Frontal cortex (tissue), 4 donors: ENCODE measurements around the gene MAN1C1. TPM values are rescaled to one million over a fixed set of nuclear protein-coding genes. Genes with fewer than 3 reads are reported as not detected.
"Not testable (repeated sequence)": the region's sequence is repeated elsewhere in the genome, so short reads cannot be mapped to it uniquely, and the experiment has no call there.

Experiments used
- DNase-seq, 2 donors: peaks; one replicate each; pipeline ENCODE4 v3.0.0; 2012; ENCODE audit warnings: low spot score in 2 of 2
- FAIRE-seq: peaks from 2 replicates; lab custom pipeline; 2012; peaks lifted over from hg19 to GRCh38; lab: Jason Lieb, UNC
- total RNA-seq: library from RNA; depleted of rRNA; stranded (reverse); fragments of >200 nt; gene quantifications from one replicate; pipeline ENCODE4 v1.2.3, GENCODE V29; 2014
- donor health status: control.
- donor health status: control.
- donor health status: control.

Gene MAN1C1
- total RNA-seq, 1 donor from 2014 or later = 5.3 TPM

GRCh38 chr1:25628741-25629421 lies 12.3 kb downstream of the MAN1C1 start:
- no peak for FAIRE-seq
- DNase-seq = no peak

GRCh38 chr1:25629836-25630235 lies 13.2 kb downstream of the MAN1C1 start:
- DNase-seq = no peak
- FAIRE-seq = no peak

GRCh38 chr1:25631750-25632485 lies 15.3 kb downstream of the MAN1C1 start:
- no peak for DNase-seq
- peak; percentile 23 for FAIRE-seq

- FAIRE-seq (no peak), DNase-seq (no peak)
These were observed 17.5 kb downstream of the MAN1C1 start for GRCh38 chr1:25634066-25634465.

- no peak for FAIRE-seq
- no peak for DNase-seq
These were observed 18.3 kb downstream of the MAN1C1 start for GRCh38 chr1:25634896-25635295.

GRCh38 chr1:25636141-25636540 lies 19.6 kb downstream of the MAN1C1 start:
- FAIRE-seq, DNase-seq: not testable (repeated sequence)

GRCh38 chr1:25640646-25641328 lies 24.2 kb downstream of the MAN1C1 start:
- FAIRE-seq = no peak
- DNase-seq = no peak

GRCh38 chr1:25641329-25641725 lies 24.7 kb downstream of the MAN1C1 start:
- FAIRE-seq (no peak), DNase-seq (no peak)

GRCh38 chr1:25641931-25642573 lies 25.5 kb downstream of the MAN1C1 start:
- DNase-seq (no peak), FAIRE-seq (no peak)

GRCh38 chr1:25642574-25643108 lies 26.1 kb downstream of the MAN1C1 start:
- DNase-seq = no peak
- FAIRE-seq = no peak

GRCh38 chr1:25643929-25644328 lies 27.3 kb downstream of the MAN1C1 start:
- no peak for FAIRE-seq
- no peak for DNase-seq

- DNase-seq = no peak
- FAIRE-seq = no peak
These were observed 28.4 kb downstream of the MAN1C1 start for GRCh38 chr1:25644962-25645361.

- FAIRE-seq = no peak
These were observed 29.2 kb downstream of the MAN1C1 start for GRCh38 chr1:25645637-25646400.

GRCh38 chr1:25647106-25647505 lies 30.5 kb downstream of the MAN1C1 start:
- FAIRE-seq (no peak), DNase-seq (no peak)

More at GRCh38 chr1:25645637-25646400, 29.2 kb downstream of the MAN1C1 start:
- no peak for DNase-seq

GRCh38 chr1:25647863-25648262 lies 31.3 kb downstream of the MAN1C1 start:
- FAIRE-seq = no peak
- no peak for DNase-seq

- DNase-seq (no peak), FAIRE-seq (no peak)
These were observed 32.3 kb downstream of the MAN1C1 start for GRCh38 chr1:25648681-25649440.

- DNase-seq (no peak), FAIRE-seq (no peak)
These were observed 33.1 kb downstream of the MAN1C1 start for GRCh38 chr1:25649505-25650288.

- FAIRE-seq (no peak), DNase-seq (no peak)
These were observed 33.6 kb downstream of the MAN1C1 start for GRCh38 chr1:25650289-25650576.
